ENCODE measurements around the gene HPGD.

DNA sequence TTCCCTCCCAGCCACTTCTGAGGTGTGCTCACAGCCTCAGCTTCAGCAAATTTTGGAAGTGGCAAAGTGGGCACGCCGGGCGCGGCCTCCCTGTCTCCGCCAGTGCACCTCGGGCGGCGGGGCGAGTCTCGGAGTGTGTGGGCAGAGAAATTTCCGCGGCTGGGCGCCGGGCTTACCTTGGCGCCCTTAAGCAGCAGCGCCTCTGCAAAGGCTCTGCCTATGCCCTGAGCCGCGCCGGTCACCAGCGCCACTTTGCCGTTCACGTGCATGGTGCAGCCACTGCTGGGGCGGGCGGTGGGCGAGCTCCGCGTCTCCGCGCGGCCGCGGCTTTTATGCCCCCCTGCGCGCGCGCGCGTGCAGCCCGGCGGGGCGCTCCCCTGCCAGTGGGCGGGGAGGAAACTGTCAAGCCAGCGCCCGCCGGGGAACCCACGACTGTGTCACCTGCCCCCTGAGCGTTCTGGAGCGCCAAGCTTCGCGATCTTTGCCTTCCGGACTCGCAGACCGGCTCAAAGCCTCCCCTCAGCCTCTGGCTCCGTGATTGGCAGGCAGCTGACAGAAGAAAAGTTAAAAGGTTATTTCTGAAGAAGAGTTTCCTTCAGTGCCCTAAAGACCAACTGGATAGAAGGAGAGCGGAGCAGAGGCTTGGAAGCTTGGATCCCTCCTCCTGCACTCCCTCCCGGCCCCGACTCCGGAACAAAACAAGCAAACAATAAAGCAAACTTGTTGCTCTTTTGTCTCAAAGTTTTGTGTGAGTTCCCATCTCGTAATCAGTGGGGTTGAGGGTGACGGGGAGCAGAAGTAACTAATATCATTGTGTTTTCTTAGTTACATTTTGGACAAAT, at the start of gene HPGD:
- TF ChIP-seq, protein P1, sequence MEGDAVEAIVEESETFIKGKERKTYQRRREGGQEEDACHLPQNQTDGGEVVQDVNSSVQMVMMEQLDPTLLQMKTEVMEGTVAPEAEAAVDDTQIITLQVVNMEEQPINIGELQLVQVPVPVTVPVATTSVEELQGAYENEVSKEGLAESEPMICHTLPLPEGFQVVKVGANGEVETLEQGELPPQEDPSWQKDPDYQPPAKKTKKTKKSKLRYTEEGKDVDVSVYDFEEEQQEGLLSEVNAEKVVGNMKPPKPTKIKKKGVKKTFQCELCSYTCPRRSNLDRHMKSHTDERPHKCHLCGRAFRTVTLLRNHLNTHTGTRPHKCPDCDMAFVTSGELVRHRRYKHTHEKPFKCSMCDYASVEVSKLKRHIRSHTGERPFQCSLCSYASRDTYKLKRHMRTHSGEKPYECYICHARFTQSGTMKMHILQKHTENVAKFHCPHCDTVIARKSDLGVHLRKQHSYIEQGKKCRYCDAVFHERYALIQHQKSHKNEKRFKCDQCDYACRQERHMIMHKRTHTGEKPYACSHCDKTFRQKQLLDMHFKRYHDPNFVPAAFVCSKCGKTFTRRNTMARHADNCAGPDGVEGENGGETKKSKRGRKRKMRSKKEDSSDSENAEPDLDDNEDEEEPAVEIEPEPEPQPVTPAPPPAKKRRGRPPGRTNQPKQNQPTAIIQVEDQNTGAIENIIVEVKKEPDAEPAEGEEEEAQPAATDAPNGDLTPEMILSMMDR (IDR thresholded peaks at IDR 0.05): no peak
- no peak for TF ChIP-seq POLR2A (IDR thresholded peaks at IDR 0.05)
- TF ChIP-seq POLR2AphosphoS5 (IDR thresholded peaks at IDR 0.05): no peak
